ENCODE measurements around the gene HMCN1. TPM values are rescaled to one million over a fixed set of nuclear protein-coding genes. Genes with fewer than 3 reads are reported as not detected.
A peak's percentile ranks its signal among the peaks of the same experiment; 100 is the strongest.

HMCN1 gene
- total RNA-seq, 1 experiment from 2014 or later = 0.23 TPM

DNA sequence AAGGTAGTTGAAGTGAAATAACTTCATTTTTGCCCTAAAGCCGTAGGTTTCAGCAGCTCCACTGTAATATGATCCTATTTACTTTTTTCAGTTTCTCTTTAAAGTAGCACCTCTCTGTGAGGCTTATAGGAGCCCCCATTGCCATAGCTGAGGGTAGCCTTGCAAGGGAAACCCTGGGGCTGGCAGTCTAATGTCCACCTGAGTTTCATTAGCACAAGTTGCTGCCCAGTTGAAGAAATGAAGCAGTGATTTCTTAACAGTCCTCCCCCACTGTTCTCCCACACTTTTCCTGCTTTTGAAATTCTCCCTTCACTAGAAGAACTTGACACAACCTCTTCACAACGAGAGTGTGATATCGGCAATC, 1.5 kb downstream of the HMCN1 start:
- Histone ChIP-seq H3K36me3 (ENCODE audit: control insufficient read depth, insufficient read depth, low read length) (no peaks in the 10 kb centered on the region; the same call in 1 of the 2 replicates), H3K4me3 (ENCODE audit: low read depth in 2 of 2, low read length in 2 of 2) (peak overlapping the region in 1 of 2 experiments; percentile 46; a peak in 1 of 4 replicates), H3K27ac (ENCODE audit: low read length) (no peak overlapping the region), H3K27me3 (ENCODE audit: control insufficient read depth, insufficient read depth, low read length) (peaks cover 18% of the 10 kb centered on the region), H3K9me3 (ENCODE audit: control insufficient read depth, insufficient read depth, low read depth, low read length) (no peaks in the 10 kb centered on the region), H3K4me1 (ENCODE audit: control insufficient read depth, insufficient read depth, low read length) (peaks cover 6% of the 10 kb centered on the region)
- intact Hi-C loops (cut with micrococcal nuclease; ENCODE audit: unreplicated experiment) = no loop called here
- TF ChIP-seq SIN3A (IDR thresholded peaks at IDR 0.05; ENCODE audit: borderline replicate concordance, insufficient read depth, low read depth, low read length) (no peak), TCF7L2 (IDR thresholded peaks at IDR 0.05; ENCODE audit: low read depth, low read length) (no peak), REST (IDR thresholded peaks at IDR 0.05; ENCODE audit: insufficient read depth in 1 of 2, low read depth in 2 of 2, low read length in 1 of 2) (no peak), POLR2AphosphoS5 (IDR thresholded peaks at IDR 0.05; ENCODE audit: low read depth, low read length) (no peak)
- TF ChIP-seq, protein P1, sequence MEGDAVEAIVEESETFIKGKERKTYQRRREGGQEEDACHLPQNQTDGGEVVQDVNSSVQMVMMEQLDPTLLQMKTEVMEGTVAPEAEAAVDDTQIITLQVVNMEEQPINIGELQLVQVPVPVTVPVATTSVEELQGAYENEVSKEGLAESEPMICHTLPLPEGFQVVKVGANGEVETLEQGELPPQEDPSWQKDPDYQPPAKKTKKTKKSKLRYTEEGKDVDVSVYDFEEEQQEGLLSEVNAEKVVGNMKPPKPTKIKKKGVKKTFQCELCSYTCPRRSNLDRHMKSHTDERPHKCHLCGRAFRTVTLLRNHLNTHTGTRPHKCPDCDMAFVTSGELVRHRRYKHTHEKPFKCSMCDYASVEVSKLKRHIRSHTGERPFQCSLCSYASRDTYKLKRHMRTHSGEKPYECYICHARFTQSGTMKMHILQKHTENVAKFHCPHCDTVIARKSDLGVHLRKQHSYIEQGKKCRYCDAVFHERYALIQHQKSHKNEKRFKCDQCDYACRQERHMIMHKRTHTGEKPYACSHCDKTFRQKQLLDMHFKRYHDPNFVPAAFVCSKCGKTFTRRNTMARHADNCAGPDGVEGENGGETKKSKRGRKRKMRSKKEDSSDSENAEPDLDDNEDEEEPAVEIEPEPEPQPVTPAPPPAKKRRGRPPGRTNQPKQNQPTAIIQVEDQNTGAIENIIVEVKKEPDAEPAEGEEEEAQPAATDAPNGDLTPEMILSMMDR (IDR thresholded peaks at IDR 0.05) = no peak
- POLR2A ChIA-PET = no interaction called here
- in situ Hi-C loops (cut with HindIII; ENCODE audit: low pct_unique_long_range_greater_than_20kb, low sequenced_read_pairs) = no loop called here
- CTCF ChIA-PET = no interaction called here
- DNase-seq (ENCODE audit: low read depth, low spot score) (no peak), ATAC-seq (no peak)
- no TSS peak for BruUV-seq (replicated peaks)

- in situ Hi-C loops (cut with HindIII; ENCODE audit: low pct_unique_long_range_greater_than_20kb, low sequenced_read_pairs) (no loop called here), intact Hi-C loops (cut with micrococcal nuclease; ENCODE audit: unreplicated experiment) (no loop called here)
- peaks cover 8% of the 10 kb centered on the region for H3K27me3 ChIP-seq (ENCODE audit: control insufficient read depth, insufficient read depth, low read length)
- CTCF ChIA-PET = no interaction called here
- H3K36me3 ChIP-seq (ENCODE audit: control insufficient read depth, insufficient read depth, low read length) = no peaks in the 10 kb centered on the region
- no peak for TF ChIP-seq SIN3A (IDR thresholded peaks at IDR 0.05; ENCODE audit: borderline replicate concordance, insufficient read depth, low read depth, low read length)
- no peak for TF ChIP-seq POLR2AphosphoS5 (IDR thresholded peaks at IDR 0.05; ENCODE audit: low read depth, low read length)
- no peak for TF ChIP-seq REST (IDR thresholded peaks at IDR 0.05; ENCODE audit: insufficient read depth in 1 of 2, low read depth in 2 of 2, low read length in 1 of 2)
- TF ChIP-seq, protein P1 (IDR thresholded peaks at IDR 0.05) = no peak
- TF ChIP-seq TCF7L2 (IDR thresholded peaks at IDR 0.05; ENCODE audit: low read depth, low read length) = no peak
- H3K9me3 ChIP-seq (ENCODE audit: control insufficient read depth, insufficient read depth, low read depth, low read length) = no peaks in the 10 kb centered on the region
- DNase-seq (ENCODE audit: low read depth, low spot score) (no peak), ATAC-seq (no peak)
- no peak overlapping the region for H3K4me3 ChIP-seq (ENCODE audit: low read depth in 2 of 2, low read length in 2 of 2)
- POLR2A ChIA-PET = no interaction called here
- no peak overlapping the region for H3K27ac ChIP-seq (ENCODE audit: low read length)
- H3K4me1 ChIP-seq (ENCODE audit: control insufficient read depth, insufficient read depth, low read length) = no peaks in the 10 kb centered on the region
- BruUV-seq (replicated peaks) = no TSS peak
Measured at GRCh38 chr1:185739967-185740366, 5.8 kb downstream of the HMCN1 start.

Measured in Panc1 (cell line).